ENCODE results near the gene SYNM. TPM values are rescaled to one million over a fixed set of nuclear protein-coding genes. Genes with fewer than 3 reads are reported as not detected.

Gene SYNM
- total RNA-seq, 4 donors from 2014 or later: 98.3 to 414 (median 158) TPM

DNA sequence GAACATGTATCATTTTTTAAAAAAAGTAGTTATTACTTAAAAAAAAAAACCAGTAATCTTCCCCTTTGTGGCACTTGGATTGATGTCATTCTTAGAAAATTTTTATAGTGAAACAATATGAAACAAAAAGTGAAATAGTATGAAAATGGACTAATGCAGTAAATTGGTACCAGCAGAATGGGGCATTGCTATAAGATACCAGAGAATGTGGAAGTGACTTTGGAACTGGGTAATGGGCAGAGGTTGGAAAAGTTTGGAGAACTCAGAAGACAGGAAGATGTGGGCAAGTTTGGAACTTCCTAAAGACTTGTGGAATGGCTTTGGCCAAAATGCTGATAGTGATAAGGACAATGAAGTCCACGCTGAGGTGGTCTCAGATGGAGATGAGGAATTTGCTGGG is 77.9 kb downstream of the SYNM start:
- H3K36me3 ChIP-seq: no peaks in the 10 kb centered on the region
- H3K9me3 ChIP-seq: no peaks in the 10 kb centered on the region
- in situ Hi-C loops (cut with MboI; ENCODE audit: low pct_ligation_motif_present in 1 of 4, low pct_unique_long_range_greater_than_20kb in 1 of 4, low sequenced_read_pairs in 3 of 4) (no loop called here), intact Hi-C loops (cut with DNase I; ENCODE audit: low total_unique reads) (no loop called here)
- WGBS, 2 donors (ENCODE audit: low coverage in 1 of 2): 84 to 100% methylated on average over 1 of the region's 1 CpG
- no peak overlapping the region for H3K4me3 ChIP-seq
- peak overlapping the region in 1 of 4 donors; percentile 20 for H3K27ac ChIP-seq
- H3K27me3 ChIP-seq: no peaks in the 10 kb centered on the region
- no peak for DNase-seq
- TF ChIP-seq, protein P1, sequence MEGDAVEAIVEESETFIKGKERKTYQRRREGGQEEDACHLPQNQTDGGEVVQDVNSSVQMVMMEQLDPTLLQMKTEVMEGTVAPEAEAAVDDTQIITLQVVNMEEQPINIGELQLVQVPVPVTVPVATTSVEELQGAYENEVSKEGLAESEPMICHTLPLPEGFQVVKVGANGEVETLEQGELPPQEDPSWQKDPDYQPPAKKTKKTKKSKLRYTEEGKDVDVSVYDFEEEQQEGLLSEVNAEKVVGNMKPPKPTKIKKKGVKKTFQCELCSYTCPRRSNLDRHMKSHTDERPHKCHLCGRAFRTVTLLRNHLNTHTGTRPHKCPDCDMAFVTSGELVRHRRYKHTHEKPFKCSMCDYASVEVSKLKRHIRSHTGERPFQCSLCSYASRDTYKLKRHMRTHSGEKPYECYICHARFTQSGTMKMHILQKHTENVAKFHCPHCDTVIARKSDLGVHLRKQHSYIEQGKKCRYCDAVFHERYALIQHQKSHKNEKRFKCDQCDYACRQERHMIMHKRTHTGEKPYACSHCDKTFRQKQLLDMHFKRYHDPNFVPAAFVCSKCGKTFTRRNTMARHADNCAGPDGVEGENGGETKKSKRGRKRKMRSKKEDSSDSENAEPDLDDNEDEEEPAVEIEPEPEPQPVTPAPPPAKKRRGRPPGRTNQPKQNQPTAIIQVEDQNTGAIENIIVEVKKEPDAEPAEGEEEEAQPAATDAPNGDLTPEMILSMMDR (IDR thresholded peaks at IDR 0.05): no peak
- TF ChIP-seq EP300 (IDR thresholded peaks at IDR 0.05; ENCODE audit: low read depth) (no peak), POLR2A (IDR thresholded peaks at IDR 0.05) (no peak), POLR2AphosphoS5 (IDR thresholded peaks at IDR 0.05) (no peak)
- peaks cover 0 to 12% (median 5%) of the 10 kb centered on the region in 4 donors for H3K4me1 ChIP-seq

Other genes with a start within 250 kb of the SYNM start
- not detected for gene PGPEP1L, start 97.3 kb upstream of the SYNM start, total RNA-seq
- 10 to 100 TPM in 2 of 4 donors, 1 to 10 TPM in 2; 7.8 to 23.5 (median 12.5) TPM for gene TTC23, start 144.5 kb downstream of the SYNM start, total RNA-seq
- 10 to 100 TPM; 56.5 to 82.7 (median 64.2) TPM for gene LRRC28, start 146.4 kb downstream of the SYNM start, total RNA-seq